Mesendoderm (in vitro differentiated cells): ENCODE data around the gene JPH2.
A peak's percentile ranks its signal among the peaks of the same experiment; 100 is the strongest.

ENCODE experiments used
- DNase-seq: peaks from one replicate; pipeline ENCODE4 v3.0.0; 2013
- H2AK5ac ChIP-seq: 2 replicates; pipeline ENCODE4 v1.6.1; 2013; ENCODE audit warnings: low read length, inconsistent platforms
- H2BK120ac ChIP-seq: 2 replicates; pipeline ENCODE4 v1.6.1; 2013; ENCODE audit warnings: low read depth, mild to moderate bottlenecking, low read length, moderate library complexity, mixed read lengths
- H2BK15ac ChIP-seq: replicated peaks from 2 replicates; pipeline ENCODE4 v1.6.1; 2013; ENCODE audit warnings: low read depth, mild to moderate bottlenecking, moderate library complexity
- H2BK5ac ChIP-seq: 2 replicates; pipeline ENCODE4 v1.6.1; 2013; ENCODE audit warnings: low read length, inconsistent platforms
- H3K18ac ChIP-seq: 2 replicates; pipeline ENCODE4 v1.6.1; 2013; ENCODE audit warnings: mild to moderate bottlenecking, low read length, mixed read lengths
- H3K23ac ChIP-seq: one replicate; pipeline ENCODE4 v1.6.1; 2013; ENCODE audit warnings: low read length
- H3K27ac ChIP-seq: 2 replicates; pipeline ENCODE4 v1.5.1; 2013; ENCODE audit warnings: low read depth, mild to moderate bottlenecking, inconsistent platforms, low read length, moderate library complexity
- H3K27me3 ChIP-seq: 2 replicates; pipeline ENCODE4 v1.6.1; 2013; ENCODE audit warnings: low read length, control low read depth, mild to moderate bottlenecking, inconsistent platforms; ENCODE audit not compliant: insufficient read depth, poor library complexity
- H3K36me3 ChIP-seq: 2 replicates; pipeline ENCODE4 v1.6.1; 2013; ENCODE audit warnings: low read length, inconsistent platforms; ENCODE audit not compliant: control insufficient read depth, insufficient read depth
- H3K4ac ChIP-seq: one replicate; pipeline ENCODE4 v1.6.1; 2013; ENCODE audit warnings: low read depth, mild to moderate bottlenecking, low read length, moderate library complexity
- H3K4me1 ChIP-seq: 2 replicates; pipeline ENCODE4 v1.6.1; 2013; ENCODE audit warnings: low read depth, low read length, inconsistent platforms; ENCODE audit not compliant: control insufficient read depth
- H3K4me2 ChIP-seq: 2 replicates; pipeline ENCODE4 v1.6.1; 2013; ENCODE audit warnings: low read length
- H3K4me3 ChIP-seq: 2 replicates; pipeline ENCODE4 v1.5.1; 2013; ENCODE audit warnings: mild to moderate bottlenecking, low read length
- H3K56ac ChIP-seq: one replicate; pipeline ENCODE4 v1.6.1; 2013; ENCODE audit warnings: low read length
- H3K79me1 ChIP-seq: 2 replicates; pipeline ENCODE4 v1.6.1; 2013; ENCODE audit warnings: low read length, inconsistent platforms
- H3K79me2 ChIP-seq: 2 replicates; pipeline ENCODE4 v1.6.1; 2013; ENCODE audit warnings: mild to moderate bottlenecking, low read length; ENCODE audit not compliant: control insufficient read depth, insufficient read depth
- H3K9ac ChIP-seq: 2 replicates; pipeline ENCODE4 v1.6.1; 2013; ENCODE audit warnings: low read length, inconsistent platforms
- H4K5ac ChIP-seq: one replicate; pipeline ENCODE4 v1.6.1; 2013; ENCODE audit warnings: low read length
- H4K8ac ChIP-seq: one replicate; pipeline ENCODE4 v1.6.1; 2013; ENCODE audit warnings: low read depth, mild to moderate bottlenecking, control low read depth, low read length, moderate library complexity
- WGBS: extraction: QIAGEN DNeasy Blood & Tissue Kit; methylation state at CpG from one replicate; pipeline ENCODE4 v1.1.7; 2013; ENCODE audit warnings: low lambda C conversion rate, missing lambda C conversion rate; ENCODE audit not compliant: insufficient coverage; ENCODE audit errors: extremely low coverage; 5-methylcytosine and 5-hydroxymethylcytosine counted together

The JPH2 gene

DNA sequence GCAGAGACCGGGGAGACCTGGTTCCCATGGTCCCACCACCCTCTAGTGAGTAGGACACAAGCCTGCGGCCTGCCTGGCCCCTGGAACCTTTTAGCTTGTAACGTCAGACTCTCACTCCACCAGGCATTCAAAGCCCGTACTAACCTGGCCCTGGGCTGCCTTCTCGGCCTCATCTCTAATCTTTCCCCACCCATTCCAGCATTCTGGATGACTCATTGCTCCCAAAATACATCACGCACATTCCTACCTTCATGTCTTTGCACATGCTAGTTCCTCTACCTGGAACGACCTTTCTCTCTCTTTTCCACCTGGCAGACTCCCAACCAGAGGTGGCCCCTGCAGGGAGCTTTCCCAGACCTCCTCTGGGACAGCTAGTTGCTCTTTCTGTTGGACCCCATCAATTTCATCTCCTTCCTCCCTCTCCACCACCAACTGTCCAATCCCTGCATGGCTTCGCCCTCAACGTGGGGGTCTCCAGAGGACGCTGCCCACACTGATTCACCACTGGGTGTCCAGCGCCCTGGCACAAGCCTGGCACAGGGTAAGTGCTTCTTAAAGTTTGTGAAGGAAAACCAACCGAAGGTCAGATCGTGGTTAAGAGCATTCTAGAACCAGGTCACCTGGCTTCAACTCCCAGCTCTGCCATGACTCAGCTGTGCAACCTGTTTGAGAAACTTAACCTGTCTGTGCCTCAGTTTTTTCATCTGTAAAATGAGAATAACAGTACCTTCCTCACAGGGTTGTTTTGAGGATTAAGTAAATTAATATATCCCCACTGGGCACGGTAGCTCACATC, 35.2 kb downstream of the JPH2 start:
- peak; percentile 66 for DNase-seq
- no peak overlapping the region for H3K23ac ChIP-seq
- no peaks in the 10 kb centered on the region for H3K79me2 ChIP-seq
- H3K4ac ChIP-seq, result no peak overlapping the region
- H3K18ac ChIP-seq, result no peak overlapping the region
- no peak overlapping the region for H2BK120ac ChIP-seq
- WGBS, result no CpG with 5 or more reads among the region's 14 CpGs
- no peaks in the 10 kb centered on the region for H3K4me1 ChIP-seq
- no peak overlapping the region for H3K4me2 ChIP-seq
- no peak overlapping the region for H3K9ac ChIP-seq
- H3K27me3 ChIP-seq, result no peaks in the 10 kb centered on the region
- H4K5ac ChIP-seq, result no peak overlapping the region
- H2AK5ac ChIP-seq, result no peak overlapping the region
- H3K79me1 ChIP-seq, result no peaks in the 10 kb centered on the region
- H3K36me3 ChIP-seq, result no peaks in the 10 kb centered on the region
- H2BK15ac ChIP-seq, result no peak overlapping the region
- no peak overlapping the region for H3K27ac ChIP-seq
- H4K8ac ChIP-seq, result no peak overlapping the region
- H2BK5ac ChIP-seq, result no peak overlapping the region
- no peak overlapping the region for H3K56ac ChIP-seq
- H3K4me3 ChIP-seq, result no peak overlapping the region

GRCh38 chr20:44146272-44146671, 40.7 kb downstream of the JPH2 start:
- Histone ChIP-seq H2BK120ac (no peak overlapping the region), H4K5ac (no peak overlapping the region)

DNA sequence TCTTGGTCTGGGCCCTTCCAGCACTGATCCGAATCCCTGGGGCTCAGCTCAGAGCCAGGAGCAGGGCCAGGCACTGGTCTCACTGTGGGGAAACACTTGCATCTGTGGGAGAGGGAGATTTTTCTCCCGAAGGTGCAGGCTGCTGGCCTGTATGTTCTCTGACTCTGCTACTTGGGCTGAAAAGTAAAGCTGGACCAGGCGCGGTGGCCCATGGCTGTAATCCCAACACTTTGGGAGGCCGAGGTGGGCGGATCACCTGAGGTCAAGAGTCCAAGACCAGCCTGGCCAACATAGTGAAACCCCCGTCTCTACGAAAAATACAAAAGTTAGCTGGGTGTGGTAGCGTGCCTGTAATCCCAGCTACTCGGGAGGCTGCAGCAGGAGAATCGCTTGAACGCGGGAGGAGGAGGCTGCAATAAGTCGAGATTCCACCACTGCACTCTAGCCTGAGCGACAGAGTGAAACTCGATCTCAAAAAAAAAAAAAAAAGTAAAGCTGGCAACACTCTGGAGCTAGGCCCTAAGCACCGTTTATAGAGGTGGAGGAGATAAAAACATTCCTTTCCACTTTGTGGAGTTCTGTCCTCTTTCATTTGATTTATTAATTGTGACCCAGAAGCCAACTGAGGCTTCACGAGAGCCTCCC, 41.7 kb downstream of the JPH2 start:
- Histone ChIP-seq H2BK5ac (no peak overlapping the region), H2AK5ac (no peak overlapping the region), H3K4ac (no peak overlapping the region), H3K4me3 (no peak overlapping the region), H3K23ac (no peak overlapping the region), H3K4me2 (no peak overlapping the region), H3K9ac (no peak overlapping the region), H2BK15ac (no peak overlapping the region), H2BK120ac (no peak overlapping the region), H3K79me1 (no peaks in the 10 kb centered on the region), H3K18ac (no peak overlapping the region), H4K5ac (no peak overlapping the region), H3K27ac (no peak overlapping the region), H3K79me2 (no peaks in the 10 kb centered on the region), H4K8ac (no peak overlapping the region), H3K36me3 (no peaks in the 10 kb centered on the region), H3K56ac (no peak overlapping the region), H3K27me3 (no peaks in the 10 kb centered on the region), H3K4me1 (no peaks in the 10 kb centered on the region)
- WGBS, result no CpG with 5 or more reads among the region's 18 CpGs
- no peak for DNase-seq

More at GRCh38 chr20:44146272-44146671, 40.7 kb downstream of the JPH2 start:
- Histone ChIP-seq H3K79me1 (no peaks in the 10 kb centered on the region), H3K36me3 (no peaks in the 10 kb centered on the region), H3K23ac (no peak overlapping the region), H3K4me3 (no peak overlapping the region), H3K56ac (no peak overlapping the region), H3K18ac (no peak overlapping the region), H2BK15ac (no peak overlapping the region), H3K27ac (no peak overlapping the region), H4K8ac (no peak overlapping the region), H3K4me1 (no peaks in the 10 kb centered on the region), H2AK5ac (no peak overlapping the region), H3K4ac (no peak overlapping the region), H3K9ac (no peak overlapping the region), H2BK5ac (no peak overlapping the region), H3K79me2 (no peaks in the 10 kb centered on the region), H3K4me2 (no peak overlapping the region), H3K27me3 (no peaks in the 10 kb centered on the region)
- no peak for DNase-seq
- no CpG with 5 or more reads among the region's 4 CpGs for WGBS

- no peak overlapping the region for H3K4me3 ChIP-seq
- H3K23ac ChIP-seq, result no peak overlapping the region
- no peaks in the 10 kb centered on the region for H3K79me2 ChIP-seq
- DNase-seq, result no peak
- no peak overlapping the region for H4K5ac ChIP-seq
- no peak overlapping the region for H3K4me2 ChIP-seq
- no peak overlapping the region for H2AK5ac ChIP-seq
- no peak overlapping the region for H2BK15ac ChIP-seq
- no peak overlapping the region for H2BK5ac ChIP-seq
- H4K8ac ChIP-seq, result no peak overlapping the region
- no peak overlapping the region for H3K4ac ChIP-seq
- no peak overlapping the region for H3K18ac ChIP-seq
- no peaks in the 10 kb centered on the region for H3K27me3 ChIP-seq
- no peak overlapping the region for H3K27ac ChIP-seq
- no peak overlapping the region for H2BK120ac ChIP-seq
- no peaks in the 10 kb centered on the region for H3K36me3 ChIP-seq
- H3K4me1 ChIP-seq, result no peaks in the 10 kb centered on the region
- H3K79me1 ChIP-seq, result no peaks in the 10 kb centered on the region
- no peak overlapping the region for H3K9ac ChIP-seq
- no CpG with 5 or more reads among the region's 10 CpGs for WGBS
- no peak overlapping the region for H3K56ac ChIP-seq
Measured at GRCh38 chr20:44143936-44144335, 43.1 kb downstream of the JPH2 start.

DNA sequence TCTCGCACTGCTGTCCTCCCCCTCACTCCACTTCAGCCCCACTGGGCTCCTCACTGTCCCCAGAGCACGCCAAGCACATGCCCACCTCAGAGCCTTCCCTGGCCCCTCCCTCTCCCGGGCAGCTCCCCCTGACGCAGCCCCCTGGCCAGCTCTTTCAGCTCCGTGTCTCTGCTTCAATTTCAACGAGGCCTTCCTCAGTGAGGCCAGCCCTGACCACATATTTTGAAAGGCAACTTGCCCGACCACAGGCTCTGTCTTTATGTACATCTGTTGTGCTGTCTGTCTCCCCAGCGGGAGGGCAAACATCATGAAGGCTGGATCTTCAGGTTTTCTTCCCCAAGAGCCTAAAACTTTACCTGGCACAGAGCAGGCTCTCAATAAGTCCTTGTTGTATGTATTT, 44.6 kb downstream of the JPH2 start:
- no peak overlapping the region for H3K56ac ChIP-seq
- no peak overlapping the region for H3K9ac ChIP-seq
- no peaks in the 10 kb centered on the region for H3K4me1 ChIP-seq
- H3K4me2 ChIP-seq, result no peak overlapping the region
- no peaks in the 10 kb centered on the region for H3K79me1 ChIP-seq
- no peak overlapping the region for H3K27ac ChIP-seq
- H3K79me2 ChIP-seq, result no peaks in the 10 kb centered on the region
- H2BK5ac ChIP-seq, result no peak overlapping the region
- H2BK15ac ChIP-seq, result no peak overlapping the region
- no peak overlapping the region for H2BK120ac ChIP-seq
- DNase-seq, result no peak
- no peak overlapping the region for H2AK5ac ChIP-seq
- no peak overlapping the region for H4K5ac ChIP-seq
- H3K23ac ChIP-seq, result no peak overlapping the region
- no peaks in the 10 kb centered on the region for H3K36me3 ChIP-seq
- H3K4me3 ChIP-seq, result no peak overlapping the region
- H3K18ac ChIP-seq, result no peak overlapping the region
- H3K27me3 ChIP-seq, result no peaks in the 10 kb centered on the region
- H4K8ac ChIP-seq, result no peak overlapping the region
- H3K4ac ChIP-seq, result no peak overlapping the region
- no CpG with 5 or more reads among the region's 8 CpGs for WGBS
